Measurements from ENCODE around the gene GTF2F2.

GRCh38 chr13:45142440-45143345 lies 22.4 kb downstream of the GTF2F2 start:
- TF ChIP-seq TARDBP (IDR thresholded peaks at IDR 0.05) (no peak), BHLHE40 (IDR thresholded peaks at IDR 0.05; ENCODE audit: borderline replicate concordance) (no peak), FOXA1 (IDR thresholded peaks at IDR 0.05) (no peak), HDGF (IDR thresholded peaks at IDR 0.05; ENCODE audit: borderline replicate concordance) (no peak), FOXM1 (IDR thresholded peaks at IDR 0.05; ENCODE audit: borderline replicate concordance) (no peak), ELF4 (IDR thresholded peaks at IDR 0.05) (no peak), SP1 (IDR thresholded peaks at IDR 0.05) (no peak), LEF1 (IDR thresholded peaks at IDR 0.05; ENCODE audit: borderline replicate concordance) (no peak), PKNOX1 (IDR thresholded peaks at IDR 0.05) (no peak), ZNF384 (IDR thresholded peaks at IDR 0.05) (no peak), SUZ12 (IDR thresholded peaks at IDR 0.05) (no peak), L3MBTL2 (conservative IDR thresholded peaks at IDR 0.05) (no peak), NFRKB (IDR thresholded peaks at IDR 0.05) (no peak), CTBP1 (IDR thresholded peaks at IDR 0.05; ENCODE audit: borderline replicate concordance) (no peak)

Measured in HEK293T (cell line).